ENCODE data around the gene CUL1. TPM values are rescaled to one million over a fixed set of nuclear protein-coding genes. Genes with fewer than 3 reads are reported as not detected.

The CUL1 gene
- 38.0 TPM for polyA plus RNA-seq (2012; ENCODE audit: missing spikeins)

- DNase-seq (ENCODE audit: insufficient read length) = peak; percentile 53
These were observed at the start of gene CUL1 for GRCh38 chr7:148698397-148699023. Gene CUL1, plus strand, starts transcription at chr7:148698903. Its CDS starts 31,220 bp downstream, at chr7:148730123.

DNA sequence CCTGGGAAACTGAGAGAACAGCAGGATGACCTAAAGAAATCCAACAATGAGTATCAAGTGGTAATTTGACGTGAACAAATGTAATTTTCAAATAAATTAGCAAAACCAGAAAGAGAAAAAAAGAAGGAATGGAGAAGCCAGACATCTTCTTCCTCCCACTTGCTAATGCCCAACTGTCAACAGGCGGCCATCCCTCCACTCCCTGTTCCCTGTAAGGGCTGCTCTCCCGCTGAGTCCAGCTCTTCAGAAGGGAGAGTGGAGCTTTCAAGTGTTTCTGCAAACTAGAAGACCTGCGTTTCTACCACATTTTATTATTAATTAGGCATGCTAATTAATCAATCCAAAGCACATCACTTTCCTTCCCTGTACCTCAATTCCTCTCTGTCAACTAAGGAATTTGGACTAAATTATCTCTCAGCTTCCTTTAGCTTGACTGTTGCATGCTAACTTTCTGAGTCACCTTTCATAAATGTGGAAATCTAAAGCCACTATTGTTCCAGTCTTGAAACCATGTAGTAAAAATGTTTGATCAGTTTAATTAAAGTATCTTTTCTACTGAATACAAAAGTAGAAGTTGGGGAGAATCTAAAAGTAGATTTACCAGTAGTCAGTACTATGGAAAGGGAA, 48.4 kb upstream of the CUL1 start:
- no peak for DNase-seq (ENCODE audit: insufficient read length)
- TF ChIP-seq POLR2A (IDR thresholded peaks at IDR 0.05; ENCODE audit: low read depth, low read length) = no peak
- no peak for TF ChIP-seq POLR2AphosphoS5 (IDR thresholded peaks at IDR 0.05; ENCODE audit: low read depth, low read length)
- TF ChIP-seq TAF1 (IDR thresholded peaks at IDR 0.05; ENCODE audit: borderline replicate concordance, low read depth, low read length) = no peak
- FAIRE-seq = no peak

More at GRCh38 chr7:148698397-148699023, at the start of gene CUL1:
- TF ChIP-seq POLR2A (IDR thresholded peaks at IDR 0.05; ENCODE audit: low read depth, low read length) = peak; percentile 67
- TF ChIP-seq POLR2AphosphoS5 (IDR thresholded peaks at IDR 0.05; ENCODE audit: low read depth, low read length) = no peak; the same call in none of the 2 replicates
- peak; percentile 66 for FAIRE-seq

DNA sequence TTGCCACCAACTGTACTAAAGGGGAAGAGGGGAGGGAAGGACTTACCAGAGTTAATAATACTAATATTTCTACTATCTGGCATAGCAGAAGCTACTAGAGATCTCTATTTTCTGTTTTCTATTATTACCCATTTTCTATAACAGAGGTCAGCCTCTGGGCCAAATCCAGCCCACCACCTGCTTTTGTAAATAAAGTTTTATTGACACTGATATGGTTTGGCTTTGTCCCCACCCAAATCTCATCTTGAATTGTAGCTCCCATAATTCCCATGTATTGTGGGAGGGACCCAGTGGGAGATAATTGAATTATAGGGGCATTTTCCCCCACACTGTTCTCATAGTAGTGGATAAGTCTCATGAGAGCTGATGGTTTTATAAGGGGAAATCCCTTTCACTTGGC, 45.9 kb upstream of the CUL1 start:
- no peak for TF ChIP-seq POLR2AphosphoS5 (IDR thresholded peaks at IDR 0.05; ENCODE audit: low read depth, low read length)
- TF ChIP-seq TAF1 (IDR thresholded peaks at IDR 0.05; ENCODE audit: borderline replicate concordance, low read depth, low read length) = no peak
- no peak for TF ChIP-seq POLR2A (IDR thresholded peaks at IDR 0.05; ENCODE audit: low read depth, low read length)
- no peak for FAIRE-seq

DNA sequence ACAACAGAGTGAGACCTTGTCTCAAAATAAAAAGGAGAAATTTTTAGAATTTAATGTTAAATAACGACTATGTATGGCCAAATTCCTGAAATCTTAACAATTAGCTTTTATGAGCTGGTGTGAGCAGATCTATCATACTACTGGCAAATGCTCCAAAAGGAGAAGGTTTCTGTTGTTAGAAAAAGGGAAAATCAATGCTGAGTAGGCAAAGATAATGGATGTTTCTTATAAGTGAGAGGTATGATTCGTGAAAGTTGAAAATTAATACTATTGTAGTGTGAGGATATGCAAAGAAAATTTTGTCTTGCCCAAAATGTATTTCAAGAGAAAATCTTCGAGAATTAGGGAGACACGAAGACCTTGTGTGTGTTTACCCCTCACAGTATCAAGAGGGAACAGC, 40.8 kb upstream of the CUL1 start:
- no peak for DNase-seq (ENCODE audit: insufficient read length)
- FAIRE-seq = no peak
- no peak for TF ChIP-seq POLR2AphosphoS5 (IDR thresholded peaks at IDR 0.05; ENCODE audit: low read depth, low read length)
- TF ChIP-seq TAF1 (IDR thresholded peaks at IDR 0.05; ENCODE audit: borderline replicate concordance, low read depth, low read length) = no peak
- no peak for TF ChIP-seq POLR2A (IDR thresholded peaks at IDR 0.05; ENCODE audit: low read depth, low read length)

More for the DNA sequence above, 45.9 kb upstream of the CUL1 start:
- no peak for DNase-seq (ENCODE audit: insufficient read length)

DNA sequence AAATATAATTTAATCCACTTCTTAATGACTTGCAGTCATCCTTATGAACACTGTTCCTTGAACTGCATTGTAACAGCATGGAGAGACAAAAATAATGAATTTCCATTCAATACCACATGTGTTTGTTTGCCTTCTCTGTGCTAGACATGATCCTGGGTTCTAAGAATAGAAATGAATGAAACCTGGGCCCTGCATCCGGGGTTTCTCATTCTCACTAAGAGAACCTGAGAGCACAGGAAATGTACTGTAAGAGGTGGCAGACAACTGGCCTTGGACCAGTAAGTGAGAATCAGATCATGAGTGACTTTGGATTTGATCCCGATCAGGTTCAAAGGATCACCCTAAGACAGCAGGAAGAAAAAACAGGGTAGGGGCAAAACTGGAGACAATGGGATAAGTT, 37.2 kb upstream of the CUL1 start:
- TF ChIP-seq POLR2AphosphoS5 (IDR thresholded peaks at IDR 0.05; ENCODE audit: low read depth, low read length) (no peak), POLR2A (IDR thresholded peaks at IDR 0.05; ENCODE audit: low read depth, low read length) (no peak), TAF1 (IDR thresholded peaks at IDR 0.05; ENCODE audit: borderline replicate concordance, low read depth, low read length) (no peak)
- FAIRE-seq (no peak), DNase-seq (ENCODE audit: insufficient read length) (no peak)

DNA sequence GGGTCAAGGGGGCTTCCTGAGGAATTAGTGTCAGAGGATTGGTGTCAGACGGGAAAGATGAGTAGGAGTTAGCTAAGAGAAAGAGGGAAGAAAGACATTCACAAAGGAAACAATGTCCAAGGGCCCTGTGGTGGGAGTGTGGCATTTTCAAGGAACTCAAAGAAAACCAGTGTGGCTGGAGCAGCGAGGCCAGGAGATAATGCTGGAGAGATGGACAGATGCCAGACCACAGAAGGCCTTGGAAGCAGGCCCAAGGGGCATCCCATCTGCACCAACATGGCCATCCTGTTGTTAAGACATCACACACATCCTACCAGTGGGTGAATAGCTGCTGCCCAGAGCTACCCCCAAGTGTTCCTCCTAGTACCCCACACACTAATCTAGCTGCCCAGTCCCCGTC, 36.1 kb upstream of the CUL1 start:
- no peak for FAIRE-seq
- no peak for DNase-seq (ENCODE audit: insufficient read length)
- no peak for TF ChIP-seq POLR2A (IDR thresholded peaks at IDR 0.05; ENCODE audit: low read depth, low read length)
- no peak for TF ChIP-seq POLR2AphosphoS5 (IDR thresholded peaks at IDR 0.05; ENCODE audit: low read depth, low read length)
- no peak for TF ChIP-seq TAF1 (IDR thresholded peaks at IDR 0.05; ENCODE audit: borderline replicate concordance, low read depth, low read length)

GRCh38 chr7:148664324-148664723, 34.4 kb upstream of the CUL1 start:
- no peak for FAIRE-seq
- DNase-seq (ENCODE audit: insufficient read length) = no peak
- TF ChIP-seq POLR2A (IDR thresholded peaks at IDR 0.05; ENCODE audit: low read depth, low read length) = no peak
- TF ChIP-seq POLR2AphosphoS5 (IDR thresholded peaks at IDR 0.05; ENCODE audit: low read depth, low read length) = no peak
- TF ChIP-seq TAF1 (IDR thresholded peaks at IDR 0.05; ENCODE audit: borderline replicate concordance, low read depth, low read length) = no peak

DNA sequence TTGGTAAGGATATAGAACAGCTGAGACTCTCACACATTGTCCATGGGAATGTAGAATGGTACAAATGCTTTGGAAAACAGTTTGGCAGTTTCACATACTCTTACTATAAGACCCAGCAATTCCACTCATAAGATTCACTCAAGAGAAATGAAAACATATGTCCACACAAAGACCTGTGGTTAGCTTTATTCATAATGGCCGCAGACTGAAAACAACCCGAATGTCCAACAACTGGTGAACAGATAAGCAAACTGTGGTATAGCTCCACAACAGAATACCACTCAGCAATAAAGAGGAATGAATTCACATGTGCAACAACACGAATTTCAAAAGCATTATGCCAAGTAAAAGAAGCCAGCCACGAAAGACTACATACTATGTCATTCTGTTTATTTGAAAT, 33.5 kb upstream of the CUL1 start:
- no peak for DNase-seq (ENCODE audit: insufficient read length)
- TF ChIP-seq POLR2A (IDR thresholded peaks at IDR 0.05; ENCODE audit: low read depth, low read length) (no peak), TAF1 (IDR thresholded peaks at IDR 0.05; ENCODE audit: borderline replicate concordance, low read depth, low read length) (no peak)
- FAIRE-seq = no peak

DNA sequence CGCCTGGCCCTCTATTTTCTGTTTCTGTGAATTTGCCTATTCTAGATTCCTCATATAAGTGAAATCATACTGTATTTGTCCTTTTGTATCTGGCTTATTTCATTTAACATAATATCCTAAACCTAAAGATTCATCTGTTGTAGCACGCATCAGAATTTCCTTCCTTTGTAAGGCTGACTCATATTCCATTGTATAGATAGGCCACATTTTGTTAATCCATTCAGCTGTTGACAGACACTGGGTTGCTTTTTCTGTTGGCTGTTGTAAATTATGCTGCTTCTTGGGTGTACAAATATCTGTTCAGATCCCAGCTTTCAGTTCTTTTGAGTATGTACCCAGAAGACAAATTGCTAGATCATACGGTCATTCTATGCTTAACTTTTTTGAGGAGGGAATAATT, 28.8 kb upstream of the CUL1 start:
- FAIRE-seq = peak; percentile 14
- TF ChIP-seq POLR2A (IDR thresholded peaks at IDR 0.05; ENCODE audit: low read depth, low read length) = no peak
- TF ChIP-seq POLR2AphosphoS5 (IDR thresholded peaks at IDR 0.05; ENCODE audit: low read depth, low read length) = no peak
- no peak for TF ChIP-seq TAF1 (IDR thresholded peaks at IDR 0.05; ENCODE audit: borderline replicate concordance, low read depth, low read length)

DNA sequence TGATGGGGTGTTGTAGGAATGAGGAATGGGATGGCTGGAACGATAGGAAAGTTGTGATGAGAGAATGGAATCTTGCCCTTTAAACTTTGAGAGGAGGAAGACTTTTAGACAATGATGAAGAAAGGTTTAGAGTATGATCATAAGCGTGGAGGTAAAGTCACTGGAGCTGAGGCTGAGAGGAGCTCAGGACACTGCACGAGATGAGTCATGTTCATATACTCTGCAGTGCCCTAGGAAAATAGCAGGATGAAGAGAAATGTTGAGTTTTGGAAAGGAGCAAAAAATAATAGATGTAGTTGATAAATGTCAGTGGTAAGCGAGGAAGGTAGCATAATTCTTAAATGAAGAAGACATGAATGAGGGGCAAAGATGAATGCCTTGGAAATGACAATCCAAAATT, 28.3 kb upstream of the CUL1 start:
- no peak for TF ChIP-seq POLR2A (IDR thresholded peaks at IDR 0.05; ENCODE audit: low read depth, low read length)
- TF ChIP-seq POLR2AphosphoS5 (IDR thresholded peaks at IDR 0.05; ENCODE audit: low read depth, low read length) = no peak
- TF ChIP-seq TAF1 (IDR thresholded peaks at IDR 0.05; ENCODE audit: borderline replicate concordance, low read depth, low read length) = no peak
- FAIRE-seq (no peak), DNase-seq (ENCODE audit: insufficient read length) (no peak)

More for the DNA sequence above, 28.8 kb upstream of the CUL1 start:
- no peak for DNase-seq (ENCODE audit: insufficient read length)

- no peak for FAIRE-seq
- no peak for DNase-seq (ENCODE audit: insufficient read length)
- no peak for TF ChIP-seq TAF1 (IDR thresholded peaks at IDR 0.05; ENCODE audit: borderline replicate concordance, low read depth, low read length)
- no peak for TF ChIP-seq POLR2AphosphoS5 (IDR thresholded peaks at IDR 0.05; ENCODE audit: low read depth, low read length)
- no peak for TF ChIP-seq POLR2A (IDR thresholded peaks at IDR 0.05; ENCODE audit: low read depth, low read length)
These were observed 27.9 kb upstream of the CUL1 start for GRCh38 chr7:148670807-148671206.

- TF ChIP-seq POLR2AphosphoS5 (IDR thresholded peaks at IDR 0.05; ENCODE audit: low read depth, low read length) (no peak), TAF1 (IDR thresholded peaks at IDR 0.05; ENCODE audit: borderline replicate concordance, low read depth, low read length) (no peak), POLR2A (IDR thresholded peaks at IDR 0.05; ENCODE audit: low read depth, low read length) (no peak)
- DNase-seq (ENCODE audit: insufficient read length) (no peak), FAIRE-seq (no peak)
These were observed 26.7 kb upstream of the CUL1 start for GRCh38 chr7:148672041-148672440.
